Uterus (tissue), 2 donors: Measurements from ENCODE around the gene FAM234A.

ENCODE experiments used
- CTCF ChIP-seq, 4 experiments: fragments of 200-600 bp in 2 of 4; fragments of 450-650 bp in 2 of 4; sonication (generic) in 2 of 4; IDR thresholded peaks; one replicate each; pipeline ENCODE4 v1.5.1; 2016 to 2019; ENCODE audit warnings: antibody characterized with exemption in 4 of 4, mild to moderate bottlenecking in 2 of 4, moderate library complexity in 1 of 4
- POLR2A ChIP-seq, 2 donors: fragments of 450-650 bp; IDR thresholded peaks; one replicate each; pipeline ENCODE4 v1.6.1; 2016; ENCODE audit warnings: antibody characterized with exemption in 2 of 2, mild to moderate bottlenecking in 1 of 2, moderate library complexity in 1 of 2

GRCh38 chr16:220021-220420, 14.6 kb upstream of the FAM234A start:
- TF ChIP-seq POLR2A (IDR thresholded peaks at IDR 0.05) (no peak), CTCF (IDR thresholded peaks at IDR 0.05) (no peak)
